ENCODE data around the gene DACH1. TPM values are rescaled to one million over a fixed set of nuclear protein-coding genes. Genes with fewer than 3 reads are reported as not detected.

The DACH1 gene
- total RNA-seq, 1 donor from 2014 or later: 8.1 TPM

DNA sequence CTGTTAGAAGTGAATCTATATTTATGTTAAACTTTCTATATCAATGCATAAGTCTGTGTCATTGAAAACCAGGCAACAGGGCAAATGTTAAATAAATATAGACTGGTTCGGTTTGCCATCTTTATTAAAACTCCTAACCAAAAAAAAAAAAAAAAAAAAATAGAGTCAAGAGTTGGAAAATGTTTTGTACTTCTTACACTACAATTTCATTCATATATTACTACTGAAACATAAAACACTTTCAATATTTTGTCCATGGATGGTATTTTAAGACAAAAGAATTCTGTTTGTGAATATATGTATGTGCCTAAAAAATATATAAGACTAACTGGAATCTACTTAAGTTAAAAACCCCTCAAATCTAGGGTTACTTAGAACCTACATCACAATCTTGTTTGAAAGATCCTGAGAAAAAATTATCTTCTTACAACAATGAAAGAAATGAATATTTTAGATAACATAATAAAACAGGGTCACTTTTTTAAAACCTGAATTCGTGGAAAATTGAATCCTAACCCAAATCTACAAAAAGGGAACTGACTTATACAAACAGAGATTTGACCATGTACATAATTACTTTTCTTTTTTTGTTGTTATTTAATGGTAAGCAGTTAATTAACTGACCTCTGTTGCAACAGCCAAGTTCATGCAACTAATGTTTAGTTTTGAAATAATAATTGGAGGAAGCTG, 5.1 kb downstream of the DACH1 start:
- H3K36me3 ChIP-seq: no peaks in the 10 kb centered on the region
- H3K4me3 ChIP-seq: peak overlapping the region; percentile 78
- H3K4me1 ChIP-seq: peaks cover 9% of the 10 kb centered on the region
- intact Hi-C loops (cut with DNase I): no loop called here
- no peaks in the 10 kb centered on the region for H3K9me3 ChIP-seq
- no peak for DNase-seq
- H3K27me3 ChIP-seq (ENCODE audit: low read depth): peaks cover 15% of the 10 kb centered on the region
- TF ChIP-seq, protein P1, sequence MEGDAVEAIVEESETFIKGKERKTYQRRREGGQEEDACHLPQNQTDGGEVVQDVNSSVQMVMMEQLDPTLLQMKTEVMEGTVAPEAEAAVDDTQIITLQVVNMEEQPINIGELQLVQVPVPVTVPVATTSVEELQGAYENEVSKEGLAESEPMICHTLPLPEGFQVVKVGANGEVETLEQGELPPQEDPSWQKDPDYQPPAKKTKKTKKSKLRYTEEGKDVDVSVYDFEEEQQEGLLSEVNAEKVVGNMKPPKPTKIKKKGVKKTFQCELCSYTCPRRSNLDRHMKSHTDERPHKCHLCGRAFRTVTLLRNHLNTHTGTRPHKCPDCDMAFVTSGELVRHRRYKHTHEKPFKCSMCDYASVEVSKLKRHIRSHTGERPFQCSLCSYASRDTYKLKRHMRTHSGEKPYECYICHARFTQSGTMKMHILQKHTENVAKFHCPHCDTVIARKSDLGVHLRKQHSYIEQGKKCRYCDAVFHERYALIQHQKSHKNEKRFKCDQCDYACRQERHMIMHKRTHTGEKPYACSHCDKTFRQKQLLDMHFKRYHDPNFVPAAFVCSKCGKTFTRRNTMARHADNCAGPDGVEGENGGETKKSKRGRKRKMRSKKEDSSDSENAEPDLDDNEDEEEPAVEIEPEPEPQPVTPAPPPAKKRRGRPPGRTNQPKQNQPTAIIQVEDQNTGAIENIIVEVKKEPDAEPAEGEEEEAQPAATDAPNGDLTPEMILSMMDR (IDR thresholded peaks at IDR 0.05): no peak
- H3K27ac ChIP-seq: no peak overlapping the region
- no peak for ATAC-seq

DNA sequence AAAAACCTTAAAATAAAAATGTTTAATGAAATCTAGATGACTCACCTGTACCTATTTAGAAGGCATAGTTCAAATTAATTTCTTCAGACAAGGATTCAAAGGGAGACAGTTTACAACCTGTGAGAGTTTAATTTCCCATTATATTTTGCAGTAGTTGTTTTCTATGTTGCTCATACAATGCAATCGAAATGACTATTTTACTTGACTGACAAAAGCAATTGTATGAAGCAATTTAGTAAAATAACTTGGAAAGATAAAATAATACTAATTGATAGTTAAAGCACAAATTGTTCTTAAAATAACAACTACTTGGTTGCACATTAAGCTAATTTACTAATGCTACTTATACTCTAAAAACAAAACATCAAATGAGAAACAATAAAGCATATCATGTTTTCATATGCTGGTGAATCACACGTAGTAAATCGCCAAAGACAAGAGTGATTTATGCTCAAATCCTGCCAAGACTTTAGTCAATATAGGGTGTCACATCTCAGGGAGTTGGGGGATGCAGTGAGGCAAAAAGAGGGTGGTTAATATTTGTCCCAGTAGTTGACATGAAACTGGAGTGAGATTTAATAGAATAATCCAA, 6.4 kb downstream of the DACH1 start:
- intact Hi-C loops (cut with DNase I): no loop called here
- DNase-seq (no peak), ATAC-seq (no peak)
- TF ChIP-seq, protein P1 (IDR thresholded peaks at IDR 0.05): no peak
- Histone ChIP-seq H3K4me1 (peaks cover 9% of the 10 kb centered on the region), H3K4me3 (no peak overlapping the region), H3K27me3 (ENCODE audit: low read depth) (peaks cover 15% of the 10 kb centered on the region), H3K36me3 (no peaks in the 10 kb centered on the region), H3K9me3 (no peaks in the 10 kb centered on the region), H3K27ac (no peak overlapping the region)

DNA sequence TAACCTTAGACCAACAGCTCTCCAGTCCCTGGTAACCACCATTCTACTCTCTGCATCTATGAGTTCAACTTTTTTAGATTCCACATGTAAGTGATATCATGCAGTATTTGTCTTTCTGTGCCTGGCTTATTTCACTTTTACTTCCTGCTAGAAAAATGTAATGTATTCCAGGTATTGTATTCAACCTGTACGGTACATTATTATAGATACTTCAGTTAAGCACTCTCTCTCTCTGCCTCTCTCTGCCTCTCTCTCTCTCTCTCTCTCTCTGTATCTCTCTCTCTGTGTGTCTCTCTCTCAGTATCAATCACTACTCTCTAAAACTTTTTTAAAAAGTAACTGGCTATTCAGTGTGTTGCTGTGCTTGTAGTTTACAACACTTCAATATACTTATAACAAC, 8.4 kb downstream of the DACH1 start:
- intact Hi-C loops (cut with DNase I): no loop called here
- ATAC-seq: no peak
- Histone ChIP-seq H3K27ac (no peak overlapping the region), H3K4me3 (no peak overlapping the region), H3K4me1 (no peaks in the 10 kb centered on the region), H3K27me3 (ENCODE audit: low read depth) (no peaks in the 10 kb centered on the region), H3K9me3 (no peaks in the 10 kb centered on the region), H3K36me3 (no peaks in the 10 kb centered on the region)
- no peak for DNase-seq
- TF ChIP-seq, protein P1 (IDR thresholded peaks at IDR 0.05): no peak

DNA sequence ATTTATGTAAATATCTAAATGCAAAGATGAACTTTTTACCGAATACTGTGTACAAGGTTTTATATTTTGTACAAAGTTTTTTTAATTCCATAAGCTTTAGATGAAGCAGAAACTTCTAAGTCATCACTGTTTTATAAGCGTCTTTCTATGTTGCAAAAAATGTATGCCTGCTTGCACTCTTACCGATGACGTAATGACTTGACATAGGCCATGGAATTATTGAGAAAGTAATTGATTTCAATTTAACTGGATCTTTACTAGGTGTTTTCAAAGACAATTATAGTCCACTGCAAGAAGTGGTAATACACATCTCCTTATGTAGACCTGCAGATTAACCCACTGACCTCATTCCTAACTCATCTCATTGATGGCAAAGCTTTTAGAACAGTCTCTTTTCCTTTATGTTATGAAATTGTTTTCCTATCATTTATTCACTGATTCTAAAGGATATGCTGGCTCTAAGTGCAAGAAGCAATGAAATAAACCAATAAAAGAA, 10.4 kb downstream of the DACH1 start:
- Histone ChIP-seq H3K36me3 (no peaks in the 10 kb centered on the region), H3K9me3 (no peaks in the 10 kb centered on the region), H3K27ac (no peak overlapping the region), H3K27me3 (ENCODE audit: low read depth) (no peaks in the 10 kb centered on the region), H3K4me3 (no peak overlapping the region), H3K4me1 (no peaks in the 10 kb centered on the region)
- intact Hi-C loops (cut with DNase I): no loop called here
- TF ChIP-seq, protein P1 (IDR thresholded peaks at IDR 0.05): no peak
- no peak for ATAC-seq
- no peak for DNase-seq

DNA sequence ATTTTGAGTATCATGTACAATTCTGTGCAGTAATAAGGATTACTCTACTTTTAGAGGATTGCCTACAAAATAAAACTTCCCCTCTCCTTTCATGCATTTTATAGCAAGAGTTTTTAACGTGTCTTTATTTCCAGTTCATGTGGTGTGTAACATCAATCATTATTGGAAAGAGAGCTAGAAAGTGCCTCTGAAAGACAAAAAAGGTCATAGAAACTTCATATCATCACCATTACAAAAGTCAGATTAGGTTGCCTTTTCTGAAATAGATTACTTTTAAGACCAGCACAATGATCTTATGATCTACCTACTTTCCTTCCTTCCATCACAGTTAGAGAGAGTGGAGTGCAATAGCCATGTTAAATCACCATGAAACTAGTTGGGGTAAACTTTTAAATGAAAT, 12.6 kb downstream of the DACH1 start:
- Histone ChIP-seq H3K27ac (no peak overlapping the region), H3K36me3 (no peaks in the 10 kb centered on the region), H3K4me1 (no peaks in the 10 kb centered on the region), H3K9me3 (no peaks in the 10 kb centered on the region), H3K4me3 (no peak overlapping the region), H3K27me3 (ENCODE audit: low read depth) (no peaks in the 10 kb centered on the region)
- ATAC-seq (no peak), DNase-seq (no peak)
- TF ChIP-seq, protein P1 (IDR thresholded peaks at IDR 0.05): no peak
- intact Hi-C loops (cut with DNase I): no loop called here
